Endodermal cell (in vitro differentiated cells): ENCODE data around the gene FAM81B. TPM values are rescaled to one million over a fixed set of nuclear protein-coding genes. Genes with fewer than 3 reads are reported as not detected.

Experiments used
- DNase-seq: peaks from one replicate; pipeline ENCODE4 v3.0.0-alpha.2; 2017
- H3K27ac ChIP-seq: 2 replicates; pipeline ENCODE4 v1.5.1; 2013; ENCODE audit warnings: mild to moderate bottlenecking, low read depth, low read length, moderate library complexity
- H3K27me3 ChIP-seq: 2 replicates; pipeline ENCODE4 v1.6.1; 2013; ENCODE audit warnings: mild to moderate bottlenecking, low read length, moderate library complexity; ENCODE audit not compliant: insufficient read depth, control insufficient read depth, poor library complexity, severe bottlenecking
- H3K36me3 ChIP-seq: 2 replicates; pipeline ENCODE4 v1.7.0; 2013; ENCODE audit warnings: mild to moderate bottlenecking, low read length, moderate library complexity; ENCODE audit not compliant: control insufficient read depth, insufficient read depth
- H3K4me1 ChIP-seq: one replicate; pipeline ENCODE4 v1.7.0; 2013; ENCODE audit warnings: low read length; ENCODE audit not compliant: control insufficient read depth, insufficient read depth
- H3K4me3 ChIP-seq: 2 replicates; pipeline ENCODE4 v1.5.1; 2013; ENCODE audit warnings: mild to moderate bottlenecking, low read length, moderate library complexity
- H3K9ac ChIP-seq: 2 replicates; pipeline ENCODE4 v1.6.1; 2013; ENCODE audit warnings: mild to moderate bottlenecking, low read length, moderate library complexity; ENCODE audit not compliant: poor library complexity, severe bottlenecking; ENCODE audit errors: extremely low read depth
- H3K9me3 ChIP-seq: 2 replicates; pipeline ENCODE4 v1.6.1; 2013; ENCODE audit warnings: mild to moderate bottlenecking, low read length, moderate library complexity; ENCODE audit not compliant: control insufficient read depth
- H3K27ac Mint-ChIP-seq: 2 replicates; pipeline ENCODE4 v1.8.0; 2020; ENCODE audit warnings: mixed read lengths
- H3K27me3 Mint-ChIP-seq: 2 replicates; pipeline ENCODE4 v1.8.0; 2021; ENCODE audit warnings: mild to moderate bottlenecking, mixed read lengths; ENCODE audit not compliant: insufficient read depth
- H3K36me3 Mint-ChIP-seq: 2 replicates; pipeline ENCODE4 v1.8.0; 2020; ENCODE audit warnings: low read depth, mixed read lengths
- H3K4me1 Mint-ChIP-seq: 2 replicates; pipeline ENCODE4 v1.8.0; 2020; ENCODE audit warnings: mixed read lengths
- H3K4me3 Mint-ChIP-seq: 2 replicates; pipeline ENCODE4 v1.8.0; 2020; ENCODE audit warnings: mild to moderate bottlenecking, moderate library complexity, mixed read lengths
- H3K9me3 Mint-ChIP-seq: 2 replicates; pipeline ENCODE4 v1.8.0; 2020; ENCODE audit warnings: mild to moderate bottlenecking, mixed read lengths
- WGBS, 2 experiments: methylation state at CpG; one replicate each; pipeline versions ENCODE4 v1.1.5 to v1.1.7; 2013; ENCODE audit warnings: missing lambda C conversion rate in 2 of 2, mixed read lengths in 1 of 2; ENCODE audit not compliant: insufficient coverage in 1 of 2, insufficient read length in 1 of 2; 5-methylcytosine and 5-hydroxymethylcytosine counted together
- total RNA-seq, 2 donors: library from RNA; stranded (reverse); fragmentation: NEBNext Ultra II Directional in 1 of 2; extraction: Animal tissue kit (Norgen Biotek cat#: 25700) in 1 of 2; gene quantifications; 2 replicates in 1 of 2; 3 replicates in 1 of 2; pipeline ENCODE4 v1.2.1, GENCODE V29; 2021
- TF ChIP-seq, protein P1 (sequence below): fragments of 200-600 bp; sonication (generic); conservative IDR thresholded peaks from 2 replicates; pipeline ENCODE4 v1.5.0; 2021; ENCODE audit warnings: antibody characterized with exemption, mild to moderate bottlenecking

FAM81B gene
- total RNA-seq, 2 donors from 2014 or later = not detected

DNA sequence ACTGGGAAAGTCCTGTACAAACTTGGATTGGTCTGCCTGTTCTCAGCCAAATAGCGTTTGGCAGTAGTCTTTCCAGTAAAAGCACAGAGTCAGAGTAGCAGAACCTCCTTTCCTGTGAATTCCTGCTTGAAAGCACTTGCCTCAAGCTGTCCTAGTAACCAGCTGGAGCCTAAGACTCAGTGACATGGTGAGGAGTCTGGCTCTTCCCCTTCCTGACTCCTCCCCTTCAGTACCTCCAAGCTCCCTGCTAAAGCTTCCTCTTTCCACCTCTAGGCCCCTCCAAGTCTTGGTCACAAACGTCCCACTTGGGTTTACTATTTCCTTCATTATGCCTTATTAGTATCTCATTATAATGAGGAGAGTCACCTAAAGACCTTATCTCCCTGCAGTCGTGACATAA is 21.4 kb upstream of the FAM81B start:
- 87 to 96% methylated on average over 2 to 3 of the region's 3 CpGs for WGBS, 2 experiments

DNA sequence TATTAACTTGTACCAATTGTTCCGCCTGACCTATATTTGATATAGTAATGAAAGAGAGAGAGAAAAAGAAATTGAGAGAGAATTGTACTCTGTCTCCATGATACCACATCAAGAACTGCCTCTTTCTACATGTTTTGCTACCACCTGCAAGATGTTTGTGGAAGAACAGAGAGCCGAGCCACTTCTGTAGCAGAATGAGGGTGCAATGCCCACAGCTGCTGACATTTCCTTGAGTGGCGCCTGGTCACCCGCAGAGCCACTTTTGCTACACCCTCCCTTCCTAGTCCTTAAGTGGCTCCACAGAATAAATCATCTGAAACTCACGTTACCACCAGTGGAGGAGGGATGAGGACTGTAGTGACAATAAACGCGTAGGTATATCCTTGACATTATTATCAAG is 17.1 kb upstream of the FAM81B start:
- Histone ChIP-seq H3K27me3 (no peaks in the 10 kb centered on the region), H3K9ac (no peak overlapping the region), H3K4me1 (no peaks in the 10 kb centered on the region), H3K9me3 (no peaks in the 10 kb centered on the region), H3K36me3 (no peaks in the 10 kb centered on the region), H3K4me3 (no peak overlapping the region), H3K27ac (no peak overlapping the region)
- Mint-ChIP-seq H3K27me3 (no peaks in the 10 kb centered on the region), H3K27ac (no peak overlapping the region), H3K36me3 (no peaks in the 10 kb centered on the region), H3K4me3 (no peak overlapping the region), H3K4me1 (no peaks in the 10 kb centered on the region), H3K9me3 (no peaks in the 10 kb centered on the region)
- 94 to 96% methylated on average over 3 to 7 of the region's 7 CpGs for WGBS, 2 experiments
- no peak for DNase-seq
- TF ChIP-seq, protein P1, sequence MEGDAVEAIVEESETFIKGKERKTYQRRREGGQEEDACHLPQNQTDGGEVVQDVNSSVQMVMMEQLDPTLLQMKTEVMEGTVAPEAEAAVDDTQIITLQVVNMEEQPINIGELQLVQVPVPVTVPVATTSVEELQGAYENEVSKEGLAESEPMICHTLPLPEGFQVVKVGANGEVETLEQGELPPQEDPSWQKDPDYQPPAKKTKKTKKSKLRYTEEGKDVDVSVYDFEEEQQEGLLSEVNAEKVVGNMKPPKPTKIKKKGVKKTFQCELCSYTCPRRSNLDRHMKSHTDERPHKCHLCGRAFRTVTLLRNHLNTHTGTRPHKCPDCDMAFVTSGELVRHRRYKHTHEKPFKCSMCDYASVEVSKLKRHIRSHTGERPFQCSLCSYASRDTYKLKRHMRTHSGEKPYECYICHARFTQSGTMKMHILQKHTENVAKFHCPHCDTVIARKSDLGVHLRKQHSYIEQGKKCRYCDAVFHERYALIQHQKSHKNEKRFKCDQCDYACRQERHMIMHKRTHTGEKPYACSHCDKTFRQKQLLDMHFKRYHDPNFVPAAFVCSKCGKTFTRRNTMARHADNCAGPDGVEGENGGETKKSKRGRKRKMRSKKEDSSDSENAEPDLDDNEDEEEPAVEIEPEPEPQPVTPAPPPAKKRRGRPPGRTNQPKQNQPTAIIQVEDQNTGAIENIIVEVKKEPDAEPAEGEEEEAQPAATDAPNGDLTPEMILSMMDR = no peak

More for the DNA sequence above, 21.4 kb upstream of the FAM81B start:
- no peak overlapping the region for H3K27ac Mint-ChIP-seq
- TF ChIP-seq, protein P1 = no peak
- peaks cover 13% of the 10 kb centered on the region for H3K9me3 ChIP-seq
- no peaks in the 10 kb centered on the region for H3K4me1 Mint-ChIP-seq
- no peaks in the 10 kb centered on the region for H3K36me3 Mint-ChIP-seq
- H3K4me3 ChIP-seq = no peak overlapping the region
- peaks cover 14% of the 10 kb centered on the region for H3K9me3 Mint-ChIP-seq
- H3K27ac ChIP-seq = no peak overlapping the region
- no peak overlapping the region for H3K9ac ChIP-seq
- H3K36me3 ChIP-seq = no peaks in the 10 kb centered on the region
- no peaks in the 10 kb centered on the region for H3K27me3 ChIP-seq
- H3K27me3 Mint-ChIP-seq = no peaks in the 10 kb centered on the region
- no peaks in the 10 kb centered on the region for H3K4me1 ChIP-seq
- DNase-seq = no peak
- no peak overlapping the region for H3K4me3 Mint-ChIP-seq

DNA sequence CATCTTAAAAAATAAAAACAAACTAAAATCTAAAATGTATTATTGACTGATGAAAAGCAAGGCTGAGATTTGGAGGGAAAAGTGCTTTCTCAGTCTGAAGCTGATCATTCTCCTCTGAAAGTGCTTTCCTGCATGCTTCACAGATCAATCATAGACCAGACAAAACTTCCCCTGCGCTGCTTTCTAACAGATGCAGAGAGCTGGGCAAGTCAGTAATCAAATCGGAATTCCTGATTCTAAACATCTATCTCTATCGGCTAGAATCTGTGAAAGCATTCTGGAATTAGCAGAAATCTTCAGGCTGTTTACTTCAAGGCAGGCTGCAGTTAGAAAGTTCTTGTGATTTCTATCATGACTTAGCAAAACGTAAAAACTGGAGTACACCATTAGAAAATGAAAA is 15.6 kb upstream of the FAM81B start:
- H3K27ac Mint-ChIP-seq = no peak overlapping the region
- Histone ChIP-seq H3K9ac (no peak overlapping the region), H3K36me3 (no peaks in the 10 kb centered on the region), H3K27ac (no peak overlapping the region), H3K27me3 (no peaks in the 10 kb centered on the region), H3K4me3 (no peak overlapping the region), H3K9me3 (peaks cover 8% of the 10 kb centered on the region), H3K4me1 (no peaks in the 10 kb centered on the region)
- H3K4me3 Mint-ChIP-seq = no peak overlapping the region
- no peaks in the 10 kb centered on the region for H3K27me3 Mint-ChIP-seq
- DNase-seq = no peak
- TF ChIP-seq, protein P1 = no peak
- no peaks in the 10 kb centered on the region for H3K36me3 Mint-ChIP-seq
- 77 to 91% methylated on average over 4 of the region's 4 CpGs for WGBS, 2 experiments
- H3K4me1 Mint-ChIP-seq = no peaks in the 10 kb centered on the region
- H3K9me3 Mint-ChIP-seq = peaks cover 12% of the 10 kb centered on the region
